B cell (primary cell): Measurements from ENCODE around the gene TMEM238. TPM values are rescaled to one million over a fixed set of nuclear protein-coding genes. Genes with fewer than 3 reads are reported as not detected.

Experiments
- ATAC-seq: fragments of 200-7000 bp; cut with Tn5 transposase; one replicate; pipeline ENCODE4 v1.10.0; 2021; ENCODE audit warnings: low read depth, mild to moderate bottlenecking, moderate number of reproducible peaks, moderate library complexity
- CTCF ChIA-PET: fragments of 350-600 bp; sonication (Branson Sonifier 250); formaldehyde crosslinking; loops from one replicate; lab custom pipeline; 2021; ENCODE audit warnings: antibody characterized with exemption, inconsistent platforms; lab: Charles Lee
- POLR2A ChIA-PET: fragments of 350-600 bp; sonication (Branson Sonifier 250); formaldehyde crosslinking; loops from one replicate; lab custom pipeline; 2021; ENCODE audit warnings: antibody characterized with exemption; lab: Charles Lee
- DNase-seq: peaks from one replicate; pipeline ENCODE4 v3.0.0; 2013
- H2AFZ ChIP-seq: 2 replicates; pipeline ENCODE4 v1.6.1; 2012; ENCODE audit warnings: mild to moderate bottlenecking, low read depth, low read length; ENCODE audit not compliant: insufficient read depth, poor library complexity, severe bottlenecking
- H3K27ac ChIP-seq, 2 donors: 1 replicate in 1 of 2; 2 replicates in 1 of 2; pipeline ENCODE4 v1.5.1; 2012 to 2013; ENCODE audit warnings: low read length in 2 of 2, mild to moderate bottlenecking in 2 of 2, moderate library complexity in 1 of 2
- H3K27me3 ChIP-seq, 4 experiments: fragments of 200-600 bp in 1 of 4; sonication (generic) in 1 of 4; replicated peaks in 1 of 4; 1 replicate in 2 of 4; 2 replicates in 2 of 4; pipeline versions ENCODE4 v1.6.1 to v1.7.0; 2013 to 2016; ENCODE audit warnings: low read length in 3 of 4, mild to moderate bottlenecking in 2 of 4, mixed read lengths in 1 of 4, moderate library complexity in 1 of 4; ENCODE audit not compliant: insufficient read depth in 4 of 4, control insufficient read depth in 3 of 4; ENCODE audit errors: control extremely low read depth in 1 of 4
- H3K36me3 ChIP-seq, 2 experiments: replicated peaks in 1 of 2; 1 replicate in 1 of 2; 2 replicates in 1 of 2; pipeline versions ENCODE4 v1.6.1 to v1.7.1; 2013; ENCODE audit warnings: low read length in 1 of 2; ENCODE audit not compliant: insufficient read depth in 2 of 2, control insufficient read depth in 1 of 2; ENCODE audit errors: control extremely low read depth in 1 of 2, extremely low read depth in 1 of 2
- H3K4me1 ChIP-seq, 2 donors: fragments of 200-600 bp in 1 of 2; sonication (generic) in 1 of 2; 1 replicate in 1 of 2; 2 replicates in 1 of 2; pipeline versions ENCODE4 v1.5.1 to v1.6.1; 2013 to 2017; ENCODE audit warnings: low read length in 2 of 2; ENCODE audit not compliant: control insufficient read depth in 2 of 2, insufficient read depth in 2 of 2
- H3K4me2 ChIP-seq: replicated peaks from 2 replicates; pipeline ENCODE3; 2012; ENCODE audit warnings: mild to moderate bottlenecking, low read depth, low read length; ENCODE audit not compliant: poor library complexity, severe bottlenecking
- H3K4me3 ChIP-seq, 5 experiments: fragments of 200-600 bp in 1 of 5; sonication (generic) in 1 of 5; 1 replicate in 3 of 5; 2 replicates in 2 of 5; pipeline versions ENCODE4 v1.5.1 to v1.7.0; 2011 to 2016; ENCODE audit warnings: low read length in 4 of 5, mild to moderate bottlenecking in 4 of 5, low read depth in 2 of 5, control low read depth in 1 of 5, moderate library complexity in 1 of 5; ENCODE audit not compliant: insufficient read depth in 1 of 5; ENCODE audit errors: control extremely low read depth in 1 of 5, extremely low read depth in 1 of 5
- H3K79me2 ChIP-seq: fragments of 200-600 bp; sonication (generic); one replicate; pipeline ENCODE4 v1.6.0; 2016; ENCODE audit warnings: low read length; ENCODE audit not compliant: control insufficient read depth, insufficient read depth
- H3K9ac ChIP-seq: fragments of 200-600 bp; sonication (generic); 2 replicates; pipeline ENCODE4 v1.6.1; 2017; ENCODE audit warnings: mild to moderate bottlenecking, low read length, moderate library complexity
- H3K9me3 ChIP-seq, 3 donors: one replicate each; pipeline versions ENCODE4 v1.6.1 to v1.7.1; 2013; ENCODE audit warnings: low read length in 2 of 3; ENCODE audit not compliant: control insufficient read depth in 2 of 3, insufficient read depth in 1 of 3; ENCODE audit errors: control extremely low read depth in 1 of 3
- H4K20me1 ChIP-seq: 2 replicates; pipeline ENCODE4 v1.6.0; 2012; ENCODE audit warnings: mild to moderate bottlenecking, low read length; ENCODE audit not compliant: insufficient read depth, control insufficient read depth, poor library complexity, severe bottlenecking
- H3K27ac Mint-ChIP-seq: one replicate; pipeline ENCODE4 v1.8.0; 2021; ENCODE audit warnings: mixed read lengths
- H3K27me3 Mint-ChIP-seq: one replicate; pipeline ENCODE4 v1.8.0; 2021; ENCODE audit warnings: mixed read lengths
- H3K4me1 Mint-ChIP-seq: one replicate; pipeline ENCODE4 v1.8.0; 2021; ENCODE audit warnings: mixed read lengths
- H3K4me3 Mint-ChIP-seq: one replicate; pipeline ENCODE4 v1.8.0; 2021; ENCODE audit warnings: mixed read lengths
- H3K9me3 Mint-ChIP-seq: one replicate; pipeline ENCODE4 v1.8.0; 2022; ENCODE audit warnings: mixed read lengths; ENCODE audit not compliant: insufficient read depth
- CTCF ChIP-seq: fragments of 200-600 bp; IDR thresholded peaks from one replicate; pipeline ENCODE4 v1.8.0; 2022; ENCODE audit warnings: antibody characterized with exemption, mild to moderate bottlenecking
- EZH2 ChIP-seq: IDR thresholded peaks from 2 replicates; pipeline ENCODE4 v1.6.1; 2012; ENCODE audit warnings: borderline replicate concordance, low read depth, mild to moderate bottlenecking, moderate library complexity, low read length; ENCODE audit not compliant: insufficient read depth, poor library complexity, severe bottlenecking
- WGBS: methylation state at CpG from one replicate; pipeline ENCODE4 v1.1.5; 2013; ENCODE audit warnings: missing lambda C conversion rate; ENCODE audit not compliant: insufficient coverage; 5-methylcytosine and 5-hydroxymethylcytosine counted together
- intact Hi-C: fragments of 100-400 bp; cut with micrococcal nuclease; formaldehyde crosslinking; loops from one replicate; pipeline ENCODE4 v1.10.0; 2022
- polyA plus RNA-seq: library from polyadenylated mRNA; depleted of rRNA; stranded (reverse); fragments of >200 nt; gene quantifications from 2 replicates; pipeline ENCODE4 v1.2.3, GENCODE V29; 2012
- total RNA-seq, 2 donors: library from RNA; stranded (reverse); fragments of 120-200 nt in 1 of 2; gene quantifications; 1 replicate in 1 of 2; 2 replicates in 1 of 2; pipeline versions ENCODE4 v1.2.3 to v1.2.4, GENCODE V29; 2013 to 2022

Gene TMEM238
- total and polyA plus RNA-seq, 2 donors (not counting 1 experiment from before 2014, with no cell fraction given) = 0.76 to 4.7 TPM

- intact Hi-C loops = no loop called here
- Histone ChIP-seq H3K9me3 (peaks cover 0 to 10% (median 0%) of the 10 kb centered on the region in 3 donors), H3K4me2 (no peak overlapping the region), H4K20me1 (no peaks in the 10 kb centered on the region), H2AFZ (no peak overlapping the region), H3K4me3 (no peak overlapping the region), H3K9ac (no peak overlapping the region), H3K27me3 (peaks cover 0 to 22% (median 9%) of the 10 kb centered on the region in 4 experiments), H3K79me2 (no peaks in the 10 kb centered on the region), H3K36me3 (no peaks in the 10 kb centered on the region), H3K27ac (no peak overlapping the region), H3K4me1 (peaks cover 4 to 7% of the 10 kb centered on the region in 2 donors)
- ChIA-PET POLR2A (no interaction called here), CTCF (no interaction called here)
- WGBS = 90% methylated on average over 32 of the region's 32 CpGs
- TF ChIP-seq CTCF = no peak
- TF ChIP-seq EZH2 = no peak
- no peak overlapping the region for H3K27ac Mint-ChIP-seq
- ATAC-seq = no peak
- no peak overlapping the region for H3K4me3 Mint-ChIP-seq
- peaks cover 12% of the 10 kb centered on the region for H3K27me3 Mint-ChIP-seq
- DNase-seq = no peak
- H3K9me3 Mint-ChIP-seq = no peaks in the 10 kb centered on the region
- peaks cover 4% of the 10 kb centered on the region for H3K4me1 Mint-ChIP-seq
These were observed 24.9 kb downstream of the TMEM238 start for GRCh38 chr19:55358943-55359908.

- H3K9ac ChIP-seq = no peak overlapping the region
- Mint-ChIP-seq H3K27me3 (peaks cover 12% of the 10 kb centered on the region), H3K27ac (no peak overlapping the region), H3K4me1 (peaks cover 9% of the 10 kb centered on the region), H3K9me3 (no peaks in the 10 kb centered on the region), H3K4me3 (no peak overlapping the region)
- no peak overlapping the region for H3K4me2 ChIP-seq
- WGBS = 93% methylated on average over 16 of the region's 19 CpGs
- ChIA-PET POLR2A (interaction anchor here (0.7 kb wide), 1 partner anchor 198 kb away, joined by 4 read pairs; no protein-coding TSS in a partner anchor), CTCF (no interaction called here)
- intact Hi-C loops = no loop called here
- DNase-seq (no peak), ATAC-seq (no peak)
- peaks cover 0 to 30% (median 11%) of the 10 kb centered on the region in 4 experiments for H3K27me3 ChIP-seq
- no peak overlapping the region for H3K4me3 ChIP-seq
- no peaks in the 10 kb centered on the region for H4K20me1 ChIP-seq
- H3K4me1 ChIP-seq = peaks cover 12 to 14% of the 10 kb centered on the region in 2 donors
- no peaks in the 10 kb centered on the region for H3K36me3 ChIP-seq
- no peak overlapping the region for H3K27ac ChIP-seq
- peaks cover 0 to 17% (median 0%) of the 10 kb centered on the region in 3 donors for H3K9me3 ChIP-seq
- no peak for TF ChIP-seq EZH2
- H2AFZ ChIP-seq = no peak overlapping the region
- H3K79me2 ChIP-seq = no peaks in the 10 kb centered on the region
These were observed 25.6 kb downstream of the TMEM238 start for GRCh38 chr19:55358493-55358892.
